Glomerular endothelial cell (primary cell): Measurements from ENCODE around the gene ZKSCAN3. TPM values are rescaled to one million over a fixed set of nuclear protein-coding genes. Genes with fewer than 3 reads are reported as not detected.
"Not testable (repeated sequence)": the region's sequence is repeated elsewhere in the genome, so short reads cannot be mapped to it uniquely, and the experiment has no call there.

ENCODE experiments used
- DNase-seq: peaks from one replicate; pipeline ENCODE4 v3.0.0-alpha.2; 2011; ENCODE audit warnings: low read depth, low spot score; ENCODE audit errors: extremely low read depth
- total RNA-seq: library from RNA; depleted of rRNA; stranded (reverse); fragments of >200 nt; gene quantifications from 2 replicates; pipeline ENCODE4 v1.2.3, GENCODE V29; 2015

The ZKSCAN3 gene
- total RNA-seq = 4.6 and 5.7 TPM in 2 replicates

- DNase-seq = no peak
Observed at GRCh38 chr6:28349892-28350737, at the start of gene ZKSCAN3. Gene ZKSCAN3, plus strand, starts transcription at chr6:28349947. Its CDS starts 9,640 bp downstream, at chr6:28359587.

- no peak for DNase-seq
Observed at GRCh38 chr6:28303570-28303969, 46.2 kb upstream of the ZKSCAN3 start.

DNA sequence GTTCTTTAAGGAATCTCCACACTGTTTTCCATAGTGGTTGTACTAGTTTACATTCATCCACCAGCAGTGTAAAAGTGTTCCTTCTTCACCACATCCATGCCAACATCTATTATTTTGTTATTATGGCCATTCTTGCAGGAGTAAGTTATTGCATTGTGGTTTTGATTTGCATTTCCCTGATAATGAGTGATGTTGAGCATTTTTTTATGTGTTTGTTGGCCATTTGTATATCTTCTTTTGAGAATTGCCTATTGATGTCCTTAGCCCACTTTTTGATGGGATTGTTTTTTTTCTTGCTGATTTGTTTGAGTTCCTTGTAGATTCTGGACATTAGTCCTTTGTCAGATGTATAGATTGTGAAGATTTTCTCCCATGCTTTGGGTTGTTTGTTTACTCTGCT, 43.4 kb upstream of the ZKSCAN3 start:
- not testable (repeated sequence) for DNase-seq

GRCh38 chr6:28311139-28311823, 38.5 kb upstream of the ZKSCAN3 start:
- DNase-seq = no peak

- no peak for DNase-seq
Observed at GRCh38 chr6:28312939-28313338, 36.8 kb upstream of the ZKSCAN3 start.

GRCh38 chr6:28315628-28316027, 34.1 kb upstream of the ZKSCAN3 start:
- no peak for DNase-seq

DNA sequence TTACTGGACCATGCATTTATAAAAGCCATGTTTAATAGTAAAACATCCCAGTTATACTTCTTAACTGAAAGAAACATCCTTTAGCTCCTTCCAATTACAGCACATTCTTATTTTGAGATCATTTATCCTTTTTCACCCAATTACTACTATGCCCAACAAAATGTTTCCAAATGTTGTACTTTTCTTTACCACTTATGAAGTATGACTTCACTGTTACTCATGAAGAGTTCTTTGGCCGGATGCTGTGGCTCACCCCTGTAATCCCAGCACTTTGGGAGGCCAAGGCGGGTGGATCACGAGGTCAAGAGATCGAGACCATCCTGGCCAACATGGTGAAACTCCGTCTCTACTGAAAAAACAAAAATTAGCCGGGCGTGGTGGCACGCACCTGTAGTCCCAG, 31.9 kb upstream of the ZKSCAN3 start:
- DNase-seq = not testable (repeated sequence)

DNA sequence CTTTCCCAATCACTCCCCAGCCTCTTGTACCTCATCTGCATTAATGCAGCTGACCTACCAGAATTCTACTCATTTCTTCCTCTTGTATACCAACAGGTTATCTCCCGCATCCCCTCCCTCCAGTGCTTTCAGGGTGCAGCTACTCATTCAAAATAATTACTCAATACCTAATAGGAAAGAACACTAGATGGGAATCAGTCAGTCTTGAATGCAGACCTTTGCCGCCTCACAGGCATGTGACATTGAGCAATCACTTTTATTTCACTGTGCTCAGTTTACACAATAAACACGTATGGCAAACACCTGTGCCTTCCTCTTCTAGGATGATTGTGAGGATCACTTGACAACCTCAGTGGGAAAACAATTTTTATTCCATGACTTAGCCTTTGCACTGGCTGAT, 27.1 kb upstream of the ZKSCAN3 start:
- no peak for DNase-seq

DNA sequence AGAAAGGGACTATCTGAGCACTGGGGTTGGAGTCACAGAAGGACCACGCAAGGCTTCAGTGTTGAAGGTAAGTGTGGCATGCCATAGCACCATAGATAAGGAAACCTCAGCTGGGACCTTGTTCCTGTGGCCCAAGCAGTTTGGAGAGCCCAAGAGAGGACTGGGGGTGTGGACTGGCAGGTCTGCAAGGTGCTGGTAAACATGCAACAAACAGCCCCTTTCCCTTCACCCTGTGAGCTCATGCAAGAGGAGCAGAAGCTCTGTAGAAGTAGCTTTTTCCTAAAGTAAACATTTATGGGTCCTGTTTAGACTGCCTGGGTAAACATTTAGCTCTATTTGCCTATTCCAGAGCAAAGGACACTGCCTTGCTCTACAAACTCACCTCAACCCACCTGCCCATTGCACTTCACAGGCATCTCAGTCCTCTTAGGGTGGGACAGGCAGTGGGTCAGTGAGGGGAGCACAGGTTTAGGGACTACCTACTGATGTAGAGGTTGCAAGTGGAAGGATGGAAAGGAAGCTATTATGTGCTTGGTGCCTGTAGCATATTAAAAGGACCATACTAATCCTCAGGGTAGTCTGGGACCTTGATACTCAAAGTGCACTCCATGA, 25.8 kb upstream of the ZKSCAN3 start:
- no peak for DNase-seq

DNA sequence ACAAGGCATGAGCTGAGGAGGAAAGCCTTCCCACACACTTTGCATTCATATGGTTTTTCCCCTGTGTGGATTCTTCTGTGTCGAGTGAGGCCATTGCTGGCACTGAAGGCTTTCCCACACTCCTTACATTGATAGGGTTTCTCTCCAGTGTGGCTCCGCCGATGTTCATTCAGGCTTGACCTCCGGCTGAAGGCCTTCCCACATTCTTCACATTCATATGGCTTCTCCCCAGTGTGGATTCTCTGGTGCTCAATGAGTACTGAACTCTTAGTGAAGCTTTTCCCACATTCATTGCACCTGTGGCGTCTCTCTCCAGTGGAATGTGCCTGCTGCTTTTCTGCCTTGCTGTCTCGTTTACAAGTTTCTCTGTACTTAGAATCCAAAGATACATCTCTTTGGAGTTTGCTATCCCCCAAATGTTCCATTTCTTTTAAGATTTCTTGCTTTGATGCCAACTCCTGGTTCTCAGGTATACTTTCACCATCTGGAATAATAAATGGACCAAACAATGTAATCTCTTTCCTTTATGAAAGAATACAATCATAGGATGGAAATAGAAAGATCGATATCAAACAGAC, 23.3 kb upstream of the ZKSCAN3 start:
- DNase-seq = no peak

GRCh38 chr6:28330041-28330440, 19.7 kb upstream of the ZKSCAN3 start:
- no peak for DNase-seq

- DNase-seq = no peak
Observed at GRCh38 chr6:28333047-28333446, 16.7 kb upstream of the ZKSCAN3 start.

DNA sequence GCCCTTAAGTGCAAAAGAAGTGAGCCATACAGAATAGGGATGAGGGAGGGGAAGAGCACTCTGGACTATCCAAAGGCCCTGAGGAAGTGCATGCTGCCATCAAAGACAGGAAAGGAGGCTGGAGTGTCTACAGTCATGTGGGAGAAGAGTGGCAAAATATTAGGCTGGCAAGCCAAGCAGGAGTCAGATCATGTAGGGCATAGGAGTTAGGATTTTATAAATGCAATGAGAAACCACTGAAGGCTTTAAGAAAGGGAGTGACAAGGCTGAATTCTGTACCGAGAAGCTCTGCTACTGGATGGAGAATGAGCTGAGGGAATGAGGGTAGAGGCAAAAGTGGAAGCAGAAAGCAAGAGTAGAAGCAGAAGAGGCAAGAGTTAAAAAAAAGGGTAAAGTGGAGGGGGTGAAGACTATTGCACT, 16.1 kb upstream of the ZKSCAN3 start:
- no peak for DNase-seq

- DNase-seq = no peak
Observed at GRCh38 chr6:28334286-28335039, 15.3 kb upstream of the ZKSCAN3 start.

DNA sequence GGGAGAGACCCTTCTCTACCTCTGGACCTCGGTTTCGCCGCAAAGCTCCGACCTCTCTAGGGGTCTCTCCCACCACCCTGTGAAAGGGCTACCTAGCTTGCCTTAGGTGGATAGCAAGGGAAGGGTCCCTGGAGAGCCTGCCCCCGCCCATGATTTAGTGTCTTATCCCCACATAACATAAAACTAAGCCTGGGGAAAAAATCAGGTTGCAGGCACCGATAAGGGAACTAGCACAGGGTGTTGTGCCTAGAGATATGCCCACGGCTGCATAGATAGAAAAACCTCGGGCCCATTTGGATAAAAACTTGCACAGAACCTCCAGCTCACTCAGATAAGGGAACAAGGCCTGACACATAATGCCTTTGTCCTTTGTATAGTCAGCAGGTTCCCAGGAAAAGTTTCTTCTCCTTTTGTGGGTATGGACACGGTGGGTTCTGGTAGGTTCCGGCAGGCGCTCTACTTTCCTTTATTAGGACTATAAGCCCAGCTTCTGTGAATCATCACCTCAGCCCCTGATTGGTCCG, 14.6 kb upstream of the ZKSCAN3 start:
- DNase-seq = no peak

- DNase-seq = peak; percentile 97
Observed at GRCh38 chr6:28335564-28336283, 14.0 kb upstream of the ZKSCAN3 start, which contains the start of gene ZSCAN31. Gene ZSCAN31, minus strand, starts transcription at chr6:28336148. Its CDS starts 6,465 bp downstream, at chr6:28329683.

DNA sequence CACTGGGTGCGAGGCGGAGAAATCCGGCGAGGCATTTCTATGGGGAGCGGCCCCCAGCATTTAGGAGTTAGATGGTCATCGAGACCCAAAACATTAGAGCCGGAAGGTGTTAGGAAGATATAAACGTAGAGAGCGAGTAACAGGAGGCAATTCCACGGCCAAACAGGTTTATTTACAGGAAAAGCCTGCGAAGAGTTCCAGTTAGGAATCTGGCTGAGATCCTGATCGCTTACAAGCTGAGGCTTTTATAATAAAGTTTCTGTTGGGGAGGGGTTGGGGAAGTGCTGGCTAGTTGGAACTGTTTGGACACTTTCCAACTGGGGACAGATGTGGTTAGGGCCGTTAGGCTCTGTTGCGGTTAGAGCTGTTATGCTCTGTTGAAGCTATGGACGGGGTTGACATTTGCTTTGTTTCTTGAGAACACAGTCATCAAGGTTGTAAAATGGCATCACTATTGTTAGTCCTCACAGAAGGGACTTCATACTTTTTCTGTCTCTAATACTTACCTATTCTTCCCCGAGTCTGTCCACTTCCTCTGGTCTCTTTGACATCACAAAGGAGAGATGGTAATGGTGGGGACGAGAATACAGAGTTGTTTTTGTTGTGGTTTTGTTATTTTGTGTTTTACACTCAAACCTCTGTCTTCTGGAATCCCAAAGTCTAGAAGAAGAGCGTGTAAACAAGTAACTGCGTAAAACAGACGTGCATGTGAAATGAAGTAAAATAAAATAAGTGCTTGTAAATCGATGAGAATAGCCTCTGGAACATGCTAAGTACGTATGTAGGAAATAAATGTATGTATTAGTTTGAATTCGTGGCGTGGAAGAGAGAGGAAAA, 13.2 kb upstream of the ZKSCAN3 start:
- peak; percentile 42 for DNase-seq

GRCh38 chr6:28337121-28337520, 12.6 kb upstream of the ZKSCAN3 start:
- DNase-seq = no peak
